Large intestine (tissue), 3 donors: ENCODE data around the gene HOMER2. TPM values are rescaled to one million over a fixed set of nuclear protein-coding genes. Genes with fewer than 3 reads are reported as not detected.

ENCODE experiments used
- DNase-seq, 2 donors: peaks; one replicate each; pipeline versions ENCODE4 v3.0.0 to v3.0.0-alpha.2; 2013
- H3K27ac ChIP-seq: one replicate; pipeline ENCODE4 v1.5.1; 2013; ENCODE audit warnings: low read length
- H3K27me3 ChIP-seq: 2 replicates; pipeline ENCODE4 v1.6.1; 2013; ENCODE audit warnings: low read length; ENCODE audit not compliant: control insufficient read depth, insufficient read depth
- H3K36me3 ChIP-seq: 2 replicates; pipeline ENCODE4 v1.6.1; 2013; ENCODE audit warnings: low read length; ENCODE audit not compliant: control insufficient read depth, insufficient read depth
- H3K4me1 ChIP-seq: one replicate; pipeline ENCODE4 v1.6.1; 2013; ENCODE audit warnings: low read length; ENCODE audit not compliant: control insufficient read depth, insufficient read depth
- H3K4me3 ChIP-seq: one replicate; pipeline ENCODE4 v1.5.1; 2013; ENCODE audit warnings: low read length
- H3K9me3 ChIP-seq: one replicate; pipeline ENCODE4 v1.6.1; 2013; ENCODE audit warnings: mild to moderate bottlenecking, low read depth, low read length, moderate library complexity; ENCODE audit not compliant: control insufficient read depth
- WGBS: methylation state at CpG from one replicate; pipeline ENCODE4 v1.1.5; 2013; ENCODE audit warnings: low lambda C conversion rate; ENCODE audit not compliant: insufficient coverage; 5-methylcytosine and 5-hydroxymethylcytosine counted together
- polyA plus RNA-seq: library from polyadenylated mRNA; unstranded; fragments of 120-200 nt; gene quantifications from one replicate; pipeline ENCODE4 v1.2.1, GENCODE V29; 2013

Gene HOMER2
- polyA plus RNA-seq, 1 donor: 7.1 TPM

GRCh38 chr15:82882273-82882928, 70.1 kb downstream of the HOMER2 start:
- H3K9me3 ChIP-seq: no peaks in the 10 kb centered on the region
- no peak overlapping the region for H3K27ac ChIP-seq
- no peaks in the 10 kb centered on the region for H3K27me3 ChIP-seq
- no peak for DNase-seq
- H3K4me1 ChIP-seq: no peaks in the 10 kb centered on the region
- no CpG with 5 or more reads among the region's 5 CpGs for WGBS
- H3K36me3 ChIP-seq: no peaks in the 10 kb centered on the region
- no peak overlapping the region for H3K4me3 ChIP-seq

GRCh38 chr15:82881747-82882146, 70.8 kb downstream of the HOMER2 start:
- Histone ChIP-seq H3K4me1 (no peaks in the 10 kb centered on the region), H3K9me3 (no peaks in the 10 kb centered on the region), H3K4me3 (no peak overlapping the region), H3K27ac (no peak overlapping the region), H3K27me3 (no peaks in the 10 kb centered on the region), H3K36me3 (no peaks in the 10 kb centered on the region)
- WGBS: no CpG with 5 or more reads among the region's 2 CpGs
- no peak for DNase-seq

GRCh38 chr15:82880704-82881103, 71.8 kb downstream of the HOMER2 start:
- Histone ChIP-seq H3K4me3 (no peak overlapping the region), H3K27me3 (no peaks in the 10 kb centered on the region), H3K4me1 (no peaks in the 10 kb centered on the region), H3K9me3 (no peaks in the 10 kb centered on the region), H3K27ac (no peak overlapping the region), H3K36me3 (no peaks in the 10 kb centered on the region)
- DNase-seq: no peak
- WGBS: 71% methylated on average over 3 of the region's 6 CpGs

GRCh38 chr15:82878325-82878724, 74.2 kb downstream of the HOMER2 start:
- Histone ChIP-seq H3K27me3 (no peaks in the 10 kb centered on the region), H3K4me3 (no peak overlapping the region), H3K36me3 (no peaks in the 10 kb centered on the region), H3K9me3 (no peaks in the 10 kb centered on the region), H3K4me1 (no peaks in the 10 kb centered on the region), H3K27ac (no peak overlapping the region)
- DNase-seq: no peak
- WGBS: 92% methylated on average over 2 of the region's 5 CpGs

GRCh38 chr15:82877825-82878224, 74.7 kb downstream of the HOMER2 start:
- 100% methylated on average over 1 of the region's 2 CpGs for WGBS
- no peak for DNase-seq
- Histone ChIP-seq H3K27ac (no peak overlapping the region), H3K9me3 (no peaks in the 10 kb centered on the region), H3K36me3 (no peaks in the 10 kb centered on the region), H3K27me3 (no peaks in the 10 kb centered on the region), H3K4me3 (no peak overlapping the region), H3K4me1 (no peaks in the 10 kb centered on the region)

DNA sequence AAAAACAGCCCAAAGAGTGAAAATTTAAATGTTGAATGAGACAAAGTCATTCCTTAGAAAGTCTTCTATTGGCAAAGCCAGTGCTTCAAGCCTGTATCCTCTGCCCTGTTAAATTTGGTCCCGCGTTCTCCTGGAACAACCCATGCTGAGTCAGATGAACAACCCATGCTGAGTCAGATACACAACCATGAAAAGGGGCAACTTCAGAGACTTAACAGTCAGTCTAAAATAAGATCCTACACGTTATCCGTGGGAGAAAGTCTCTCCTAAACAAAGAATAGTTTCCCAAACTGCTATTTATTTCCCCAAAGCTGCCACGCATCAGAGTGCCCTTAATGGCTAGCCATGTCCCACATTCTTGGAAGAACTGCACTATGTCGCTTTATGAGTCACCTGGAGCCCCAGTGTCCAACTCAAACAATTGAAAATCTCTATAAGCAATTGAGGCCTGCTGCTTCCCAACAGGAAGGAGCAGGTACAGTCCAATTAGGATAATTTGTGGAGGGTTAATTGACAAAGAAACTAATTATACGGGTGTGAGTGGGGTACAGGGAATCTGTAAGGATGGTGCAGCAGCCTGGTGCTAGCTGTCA, 77.0 kb downstream of the HOMER2 start:
- 100% methylated on average over 1 of the region's 7 CpGs for WGBS
- DNase-seq: no peak

DNA sequence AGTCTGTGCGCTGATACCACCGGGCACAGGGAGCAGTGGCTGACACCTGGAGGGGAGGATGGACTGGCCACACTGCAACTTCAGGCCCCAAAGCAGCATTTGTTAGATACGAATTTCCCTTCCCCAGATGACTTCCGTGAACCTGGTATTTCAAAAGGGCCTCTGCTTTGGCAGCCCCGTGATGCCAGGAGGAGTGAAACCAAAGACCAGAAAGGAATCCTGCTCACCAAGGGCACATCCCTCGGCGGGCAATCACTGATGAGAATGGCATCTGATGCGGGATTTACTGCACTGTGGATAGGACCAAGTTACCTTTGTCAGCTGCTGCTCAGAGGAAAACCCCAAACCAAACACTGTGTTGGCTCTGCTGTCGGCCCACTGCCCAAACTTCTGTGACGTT, 77.6 kb downstream of the HOMER2 start:
- Histone ChIP-seq H3K36me3 (no peaks in the 10 kb centered on the region), H3K27ac (no peak overlapping the region), H3K4me3 (no peak overlapping the region), H3K27me3 (no peaks in the 10 kb centered on the region), H3K9me3 (no peaks in the 10 kb centered on the region), H3K4me1 (no peaks in the 10 kb centered on the region)
- WGBS: no CpG with 5 or more reads among the region's 10 CpGs
- DNase-seq: no peak

More for the DNA sequence above, 77.0 kb downstream of the HOMER2 start:
- Histone ChIP-seq H3K27me3 (no peaks in the 10 kb centered on the region), H3K9me3 (no peaks in the 10 kb centered on the region), H3K27ac (no peak overlapping the region), H3K4me3 (no peak overlapping the region), H3K4me1 (no peaks in the 10 kb centered on the region), H3K36me3 (no peaks in the 10 kb centered on the region)

GRCh38 chr15:82874267-82874666, 78.3 kb downstream of the HOMER2 start:
- Histone ChIP-seq H3K9me3 (no peaks in the 10 kb centered on the region), H3K4me1 (no peaks in the 10 kb centered on the region), H3K36me3 (no peaks in the 10 kb centered on the region), H3K27me3 (no peaks in the 10 kb centered on the region), H3K27ac (no peak overlapping the region), H3K4me3 (no peak overlapping the region)
- no CpG with 5 or more reads among the region's 1 CpG for WGBS
- DNase-seq: no peak

GRCh38 chr15:82873000-82873680, 79.4 kb downstream of the HOMER2 start:
- no peak overlapping the region for H3K4me3 ChIP-seq
- no peak overlapping the region for H3K27ac ChIP-seq
- no peaks in the 10 kb centered on the region for H3K9me3 ChIP-seq
- no peaks in the 10 kb centered on the region for H3K36me3 ChIP-seq
- no peaks in the 10 kb centered on the region for H3K4me1 ChIP-seq
- DNase-seq: no peak
- no CpG with 5 or more reads among the region's 7 CpGs for WGBS
- H3K27me3 ChIP-seq: no peaks in the 10 kb centered on the region

DNA sequence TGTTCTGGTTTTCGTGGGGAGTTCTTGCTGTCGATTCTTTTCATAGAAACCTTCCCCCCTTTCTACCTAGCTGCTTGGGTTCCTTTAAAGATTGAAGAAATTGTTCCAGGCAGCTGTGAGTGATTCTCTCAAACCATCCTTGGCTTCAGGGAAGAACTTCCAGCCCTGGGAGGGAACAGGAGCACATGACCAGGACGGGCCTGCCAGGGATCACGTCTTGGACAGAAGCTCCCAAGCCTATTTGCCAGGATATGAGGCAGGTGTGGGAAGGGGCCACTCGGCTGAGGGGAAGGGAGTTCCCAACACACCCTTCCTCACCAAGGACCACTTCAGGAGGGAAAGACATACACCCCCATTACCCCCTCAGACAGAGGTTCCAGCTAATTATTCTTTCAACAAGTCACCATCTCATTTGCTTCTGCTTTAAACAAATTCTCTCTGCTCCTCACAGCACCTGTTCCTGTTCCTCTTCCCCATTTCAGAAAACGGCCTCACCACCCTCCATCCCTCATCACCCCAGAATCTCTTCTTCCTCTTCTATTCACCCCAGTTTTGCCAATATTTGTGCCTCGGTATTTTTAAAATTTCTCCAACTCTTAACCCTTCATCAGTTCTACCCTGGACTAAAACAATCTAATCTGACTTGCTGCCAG, 80.6 kb downstream of the HOMER2 start:
- H3K9me3 ChIP-seq: no peaks in the 10 kb centered on the region
- H3K27me3 ChIP-seq: no peaks in the 10 kb centered on the region
- DNase-seq: no peak
- WGBS: 92% methylated on average over 2 of the region's 7 CpGs
- no peaks in the 10 kb centered on the region for H3K4me1 ChIP-seq
- H3K4me3 ChIP-seq: no peak overlapping the region
- H3K27ac ChIP-seq: no peak overlapping the region
- H3K36me3 ChIP-seq: no peaks in the 10 kb centered on the region
